Measurements from ENCODE around the gene MTHFD1L.
"Not testable (repeated sequence)": the region's sequence is repeated elsewhere in the genome, so short reads cannot be mapped to it uniquely, and the experiment has no call there.

MTHFD1L gene

DNA sequence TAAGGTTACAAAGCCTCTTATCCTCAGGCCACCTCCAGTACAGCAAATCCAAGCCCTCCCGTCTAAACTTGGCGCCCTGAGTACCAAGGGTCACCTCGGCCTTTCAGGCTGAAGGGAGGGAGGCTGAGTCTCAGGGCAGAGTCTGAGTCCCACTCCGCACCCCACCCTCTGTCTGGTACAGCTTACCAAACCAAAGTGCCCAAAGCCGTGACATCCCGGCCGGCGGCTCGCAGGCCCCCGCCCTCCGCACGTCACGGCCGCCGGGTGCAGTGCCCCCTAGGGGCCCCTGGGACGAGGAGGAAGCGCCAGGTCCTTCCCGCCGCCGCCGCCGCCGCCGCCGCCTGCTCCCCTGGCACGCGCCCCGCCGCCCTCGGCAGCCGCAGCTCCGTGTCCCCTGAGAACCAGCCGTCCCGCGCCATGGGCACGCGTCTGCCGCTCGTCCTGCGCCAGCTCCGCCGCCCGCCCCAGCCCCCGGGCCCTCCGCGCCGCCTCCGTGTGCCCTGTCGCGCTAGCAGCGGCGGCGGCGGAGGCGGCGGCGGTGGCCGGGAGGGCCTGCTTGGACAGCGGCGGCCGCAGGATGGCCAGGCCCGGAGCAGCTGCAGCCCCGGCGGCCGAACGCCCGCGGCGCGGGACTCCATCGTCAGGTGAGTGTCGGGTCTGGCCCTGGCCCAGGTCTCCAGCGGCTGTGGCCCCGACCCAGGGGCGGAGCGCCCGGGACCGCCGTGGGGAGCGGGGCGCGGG, at the start of gene MTHFD1L:
MTHFD1L (plus strand) TSS at position 297 of the 741 bp plus-strand sequence; CDS start at position 418, 121 bp downstream.
- peak; percentile 52 to 78 (median 61) for DNase-seq (ENCODE audit: low read depth in 3 of 3)

DNA sequence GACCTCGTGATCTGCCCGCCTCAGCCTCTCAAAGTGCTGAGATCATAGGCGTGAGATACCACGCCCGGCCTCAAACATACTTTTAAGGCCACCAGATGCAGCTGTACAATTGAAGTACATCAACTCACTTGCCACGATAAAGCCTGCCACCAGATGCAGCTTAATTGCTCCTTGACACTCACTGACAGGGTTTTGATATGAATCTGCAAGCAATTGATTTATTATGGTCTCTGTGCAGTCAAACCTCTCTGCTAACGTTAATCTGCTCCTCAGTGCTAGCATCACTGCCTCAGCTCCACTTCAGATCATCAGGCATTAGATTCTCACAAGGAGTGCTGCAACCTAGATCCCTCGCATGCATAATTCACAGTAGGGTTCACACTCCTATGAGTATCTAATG, 48.9 kb upstream of the MTHFD1L start:
- not testable (repeated sequence) for DNase-seq (ENCODE audit: low read depth in 3 of 3)

DNA sequence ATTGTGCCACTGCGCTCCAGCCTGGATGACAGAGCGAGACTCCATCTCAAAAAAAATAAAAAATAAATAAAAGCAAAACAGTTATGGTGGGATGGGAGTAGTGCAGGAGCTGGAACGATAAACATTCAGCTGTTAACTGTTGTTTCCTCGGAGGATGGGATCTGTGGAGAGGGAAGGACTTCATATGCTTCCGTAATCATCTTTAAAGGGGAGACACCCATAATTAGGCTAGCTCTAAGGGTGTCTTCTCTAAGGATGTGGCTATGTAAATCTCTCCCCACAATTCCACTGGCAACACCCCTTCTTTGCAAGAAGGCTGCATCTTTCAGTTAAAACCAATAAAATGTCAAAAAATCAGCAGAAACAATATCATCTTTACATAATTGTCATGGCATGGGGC, 42.6 kb upstream of the MTHFD1L start:
- no peak for DNase-seq (ENCODE audit: low read depth in 3 of 3)

DNA sequence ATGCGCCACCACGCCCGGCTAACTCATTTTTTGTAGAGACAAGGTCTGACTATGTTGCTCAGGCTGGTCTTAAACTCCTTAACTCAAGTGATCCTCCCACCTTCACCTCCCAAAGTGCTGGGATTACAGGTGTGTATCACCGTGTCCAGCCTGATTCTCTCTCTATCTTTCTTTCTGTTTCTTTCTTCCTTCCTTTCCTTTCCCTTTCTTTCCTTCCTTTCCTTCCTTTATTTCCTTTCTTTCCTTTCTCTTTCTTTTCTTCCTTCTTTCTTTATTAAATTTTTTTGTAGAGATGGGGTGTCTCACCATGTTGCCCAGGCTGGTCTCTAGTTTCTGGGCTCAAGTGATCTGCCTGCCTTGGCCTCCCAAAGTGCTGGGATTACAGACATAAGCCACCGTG, 38.7 kb upstream of the MTHFD1L start:
- DNase-seq (ENCODE audit: low read depth in 3 of 3), result no peak

DNA sequence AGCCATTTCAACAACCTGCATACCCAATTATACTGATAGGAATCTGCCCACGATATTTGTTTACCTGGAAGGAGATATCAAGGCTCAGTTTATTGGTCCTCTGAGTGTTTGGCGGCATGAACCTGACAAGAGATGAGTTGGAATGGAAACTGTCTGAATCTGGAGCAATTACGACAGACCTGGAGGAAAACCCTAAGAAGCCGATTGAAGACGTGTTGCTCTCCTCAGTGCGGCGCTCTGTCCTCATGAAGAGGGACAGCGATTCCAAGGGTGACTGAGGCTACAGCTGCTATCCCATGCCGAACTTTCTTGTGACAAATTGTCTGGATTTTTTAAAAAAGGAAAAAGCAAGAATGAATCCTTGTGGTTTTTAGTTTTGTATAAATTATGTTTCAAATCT, 37.4 kb upstream of the MTHFD1L start:
- not testable (repeated sequence) for DNase-seq (ENCODE audit: low read depth in 3 of 3)

DNA sequence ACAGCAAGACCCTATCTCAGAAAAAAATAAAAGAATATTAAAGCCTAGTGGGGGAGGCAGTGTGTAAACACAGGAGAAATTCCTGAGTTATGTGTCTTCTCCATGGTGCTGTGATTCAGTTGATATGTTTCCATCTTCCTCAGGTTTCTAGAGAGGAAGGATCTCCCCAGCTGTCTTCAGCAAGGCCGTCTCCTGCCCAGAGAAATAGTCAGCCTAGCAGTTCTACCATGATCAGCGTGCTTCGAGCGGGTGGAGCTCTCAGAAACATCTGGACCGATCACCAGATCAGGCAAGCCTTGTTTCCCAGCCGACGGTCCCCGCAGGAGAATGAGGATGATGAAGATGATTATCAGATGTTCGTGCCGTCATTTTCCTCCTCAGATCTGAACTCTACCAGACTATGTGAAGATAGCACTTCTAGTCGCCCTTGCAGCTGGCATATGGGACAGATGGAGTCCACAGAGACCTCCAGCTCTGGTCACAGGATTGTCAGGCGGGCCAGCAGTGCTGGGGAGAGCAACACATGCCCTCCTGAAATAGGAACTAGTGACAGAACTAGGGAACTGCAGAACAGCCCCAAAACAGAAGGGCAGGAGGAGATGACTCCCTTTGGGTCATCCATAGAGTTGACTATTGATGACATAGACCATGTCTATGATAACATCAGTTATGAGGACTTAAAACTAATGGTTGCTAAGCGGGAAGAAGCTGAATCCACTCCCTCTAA, 34.9 kb upstream of the MTHFD1L start:
- DNase-seq (ENCODE audit: low read depth in 3 of 3), result no peak

DNA sequence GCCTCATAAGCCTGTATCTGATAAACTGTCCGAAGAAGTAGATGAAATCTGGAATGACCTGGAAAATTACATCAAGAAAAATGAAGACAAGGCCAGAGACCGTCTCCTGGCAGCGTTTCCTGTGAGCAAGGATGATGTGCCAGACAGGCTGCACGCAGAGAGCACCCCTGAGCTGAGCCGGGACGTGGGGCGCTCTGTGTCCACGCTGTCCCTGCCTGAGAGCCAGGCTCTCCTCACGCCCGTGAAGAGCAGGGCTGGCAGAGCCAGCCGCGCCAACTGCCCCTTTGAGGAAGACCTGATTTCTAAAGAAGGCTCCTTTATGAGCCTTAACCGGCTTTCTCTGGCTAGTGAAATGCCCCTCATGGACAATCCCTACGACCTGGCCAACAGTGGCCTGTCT, 33.9 kb upstream of the MTHFD1L start:
- no peak for DNase-seq (ENCODE audit: low read depth in 3 of 3)

DNA sequence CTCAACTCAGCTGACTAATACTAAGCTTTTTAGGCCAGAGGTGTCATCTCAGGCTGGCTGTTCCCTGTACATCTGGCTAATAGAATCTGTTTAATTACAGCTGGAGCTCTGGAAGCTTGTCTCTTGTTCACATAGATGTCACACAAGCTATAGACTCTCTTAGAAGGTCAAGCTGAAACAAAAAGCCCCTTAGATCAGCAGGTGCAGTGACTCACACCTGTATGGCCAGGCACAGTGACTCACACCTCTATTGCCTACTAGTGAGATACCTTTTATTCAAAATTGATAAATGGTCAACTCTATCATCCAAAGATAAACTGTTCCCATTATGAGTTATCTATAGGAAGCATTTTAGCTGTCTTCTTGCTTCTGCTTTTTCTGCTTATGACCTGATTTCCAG, 29.9 kb upstream of the MTHFD1L start:
- DNase-seq (ENCODE audit: low read depth in 3 of 3), result no peak

DNA sequence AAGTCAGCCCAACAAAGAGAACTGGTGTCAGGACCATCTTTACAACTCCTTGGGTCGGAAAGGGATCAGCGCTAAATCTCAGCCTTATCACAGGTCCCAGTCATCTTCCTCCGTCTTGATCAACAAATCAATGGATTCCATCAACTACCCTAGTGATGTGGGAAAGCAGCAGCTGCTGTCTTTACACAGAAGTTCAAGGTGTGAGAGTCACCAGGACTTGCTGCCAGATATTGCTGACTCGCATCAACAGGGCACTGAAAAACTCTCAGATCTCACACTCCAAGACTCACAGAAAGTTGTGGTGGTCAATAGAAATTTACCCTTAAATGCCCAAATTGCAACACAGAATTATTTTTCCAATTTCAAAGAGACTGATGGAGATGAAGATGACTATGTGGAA, 25.3 kb upstream of the MTHFD1L start:
- DNase-seq (ENCODE audit: low read depth in 3 of 3), result no peak

DNA sequence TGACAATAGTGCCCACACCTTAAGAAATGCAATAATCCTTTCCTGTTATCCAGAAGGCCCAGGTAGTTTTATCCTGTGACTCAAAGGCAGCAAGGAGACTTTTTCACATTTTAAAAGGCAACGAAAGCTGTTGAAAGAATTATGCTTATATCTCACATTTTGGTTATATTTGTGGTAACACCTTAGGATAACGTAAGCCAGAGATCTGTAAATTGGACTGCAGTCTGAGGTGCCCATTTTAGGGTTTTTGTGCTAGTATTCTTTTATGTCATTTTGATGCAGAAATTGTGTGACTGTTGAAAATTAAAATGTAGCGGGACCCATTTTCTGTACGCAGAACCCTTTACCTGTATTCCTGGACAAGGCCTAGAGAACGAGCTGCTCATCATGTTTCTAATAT, 24.3 kb upstream of the MTHFD1L start:
- no peak for DNase-seq (ENCODE audit: low read depth in 3 of 3)

DNA sequence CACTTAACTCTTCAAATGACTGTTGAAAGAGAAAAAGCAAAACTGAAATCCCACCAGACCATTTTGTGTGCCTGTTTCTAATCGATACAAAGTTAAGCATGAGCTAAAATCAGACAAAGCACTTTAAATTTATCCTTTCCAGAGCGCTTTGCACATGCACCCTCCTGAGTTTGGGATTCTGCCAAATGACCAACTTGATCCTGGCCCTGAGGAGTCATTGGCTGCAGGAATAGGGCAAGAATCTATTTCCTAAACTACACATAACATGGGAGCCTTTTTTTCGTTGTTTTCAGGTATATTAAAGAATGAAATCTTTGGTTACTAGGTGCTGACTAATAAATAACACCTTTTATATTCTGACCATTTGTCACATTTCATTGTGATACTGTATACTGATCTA, 23.8 kb upstream of the MTHFD1L start:
- no peak for DNase-seq (ENCODE audit: low read depth in 3 of 3)

DNA sequence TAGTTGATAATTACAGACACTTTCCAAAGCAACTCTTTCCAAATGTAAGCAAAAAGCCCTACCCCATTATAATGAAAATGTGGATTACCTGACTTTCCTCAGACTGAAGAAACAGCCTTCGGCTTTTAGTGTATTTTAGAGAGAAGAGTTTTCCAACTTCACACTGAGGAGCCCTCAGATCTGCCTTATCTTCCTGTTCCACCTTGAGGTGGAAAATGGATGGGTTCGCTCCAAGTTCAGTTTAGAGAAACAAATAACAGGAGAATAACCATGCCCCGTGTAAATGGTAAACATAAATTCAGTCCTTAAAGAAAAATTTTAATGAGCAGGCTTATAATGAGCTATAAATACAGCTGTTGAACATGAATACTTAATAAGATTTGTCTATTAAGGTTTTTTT, 21.1 kb upstream of the MTHFD1L start:
- DNase-seq (ENCODE audit: low read depth in 3 of 3), result no peak

DNA sequence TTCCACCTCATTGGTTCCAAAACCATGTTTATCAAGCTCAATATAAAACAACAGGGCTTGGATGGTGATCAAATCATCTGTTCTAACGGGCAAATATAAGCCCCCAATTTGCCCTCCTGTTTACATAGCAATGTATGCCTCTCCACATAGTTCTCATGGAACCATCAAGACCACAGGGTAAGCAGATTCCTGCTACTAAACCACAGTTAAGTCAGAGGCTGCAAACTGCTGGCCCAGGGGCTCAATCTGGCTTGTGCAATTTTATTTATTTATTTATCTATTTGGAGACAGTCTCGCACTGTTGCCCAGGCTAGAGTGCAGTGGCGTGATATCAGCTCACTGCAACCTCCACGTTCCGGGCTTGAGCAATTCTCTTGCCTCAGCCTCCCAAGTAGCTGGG, 18.9 kb upstream of the MTHFD1L start:
- no peak for DNase-seq (ENCODE audit: low read depth in 3 of 3)

DNA sequence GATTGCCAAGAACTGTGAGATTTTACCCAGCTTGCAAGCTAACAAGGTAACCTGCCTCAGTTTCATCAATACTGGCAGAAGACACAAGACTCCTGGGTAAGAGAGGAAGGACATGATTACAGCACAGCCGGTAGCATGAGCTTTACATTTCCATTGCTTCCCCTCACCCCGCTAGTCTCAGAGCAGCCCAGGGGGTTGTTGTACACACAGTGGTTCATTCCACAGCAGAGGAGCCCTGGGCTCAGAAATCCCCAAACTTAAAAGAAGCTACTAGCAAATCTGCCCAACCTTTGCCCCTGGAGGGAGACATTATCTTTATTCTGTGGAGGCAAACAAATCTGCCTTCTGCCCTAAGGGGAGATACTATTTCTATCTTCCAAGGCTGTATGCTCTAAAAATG, 17.1 kb upstream of the MTHFD1L start:
- no peak for DNase-seq (ENCODE audit: low read depth in 3 of 3)

DNA sequence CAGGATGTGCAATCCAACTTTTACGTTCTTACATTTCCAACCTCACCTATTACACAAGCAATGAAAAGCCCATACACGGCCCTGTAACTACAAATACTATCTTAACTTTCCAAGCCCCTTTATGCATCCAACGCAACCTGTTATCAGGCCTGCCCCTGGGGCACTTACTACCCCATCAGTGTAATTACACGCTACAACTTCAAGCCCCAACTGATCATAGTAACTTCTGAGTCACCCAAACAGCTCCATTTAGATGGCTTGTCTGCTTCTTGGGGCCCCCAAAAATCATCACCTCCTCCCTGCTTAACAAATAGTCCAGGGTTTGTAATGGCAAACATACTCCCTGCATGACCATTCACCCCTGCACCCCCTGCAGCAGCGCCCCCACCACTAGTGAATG, 11.1 kb upstream of the MTHFD1L start:
- not testable (repeated sequence) for DNase-seq (ENCODE audit: low read depth in 3 of 3)

DNA sequence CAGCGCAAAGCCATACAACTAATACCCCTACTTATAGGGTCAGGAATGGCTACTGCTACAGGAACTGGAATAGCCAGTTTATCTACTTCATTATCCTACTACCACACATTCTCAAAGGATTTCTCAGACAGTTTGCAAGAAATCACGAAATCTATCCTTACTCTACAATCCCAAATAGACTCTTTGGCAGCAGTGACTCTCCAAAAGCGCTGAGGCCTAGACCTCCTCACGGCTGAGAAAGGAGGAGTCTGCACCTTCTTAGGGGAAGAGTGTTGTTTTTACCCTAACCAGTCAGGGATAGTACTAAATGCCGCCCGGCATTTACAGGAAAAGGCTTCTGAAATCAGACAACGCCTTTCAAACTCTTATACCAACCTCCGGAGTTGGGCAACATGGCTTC, 10.3 kb upstream of the MTHFD1L start:
- DNase-seq (ENCODE audit: low read depth in 3 of 3), result not testable (repeated sequence)

DNA sequence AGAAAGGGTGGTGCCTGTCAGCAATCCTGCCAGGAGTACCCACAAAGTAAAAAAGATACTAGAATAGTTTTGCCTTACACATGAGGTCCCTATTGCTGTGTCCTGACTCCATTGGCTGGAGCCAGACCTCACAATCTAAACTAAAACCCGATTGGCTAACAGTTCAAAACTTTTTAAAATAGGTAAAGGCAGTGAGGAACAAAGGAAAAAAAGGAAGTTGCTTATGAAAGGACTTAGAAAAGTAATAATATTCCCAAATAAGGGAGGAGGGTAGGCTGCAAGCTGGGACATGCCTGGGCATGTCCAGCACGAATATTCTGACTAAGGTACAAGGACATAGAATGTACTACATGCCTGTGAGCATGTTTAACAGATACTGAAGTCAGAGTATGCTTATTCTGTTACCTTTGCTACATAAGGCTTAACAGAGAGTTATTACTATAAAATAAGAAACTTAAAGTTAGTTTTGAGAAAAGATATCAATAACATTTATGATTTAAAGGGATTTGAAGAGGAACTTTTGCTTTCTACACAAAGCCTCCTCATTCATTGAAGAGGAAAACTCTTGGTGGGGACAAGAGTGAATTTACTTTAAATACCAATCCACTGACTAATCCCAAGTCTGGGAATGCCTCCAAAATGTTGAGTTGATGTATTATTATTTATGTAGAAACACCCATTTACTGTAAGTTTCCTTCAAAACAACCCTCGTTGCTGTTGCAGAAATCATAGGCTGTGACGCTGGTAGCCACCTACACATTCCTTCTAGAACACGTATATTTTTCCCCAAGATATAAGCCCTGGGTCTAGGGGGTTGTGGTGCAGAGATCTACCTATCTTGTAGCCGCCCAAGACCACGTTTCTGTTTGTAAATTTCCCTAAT, 8.2 kb upstream of the MTHFD1L start:
- no peak for DNase-seq (ENCODE audit: low read depth in 3 of 3)

DNA sequence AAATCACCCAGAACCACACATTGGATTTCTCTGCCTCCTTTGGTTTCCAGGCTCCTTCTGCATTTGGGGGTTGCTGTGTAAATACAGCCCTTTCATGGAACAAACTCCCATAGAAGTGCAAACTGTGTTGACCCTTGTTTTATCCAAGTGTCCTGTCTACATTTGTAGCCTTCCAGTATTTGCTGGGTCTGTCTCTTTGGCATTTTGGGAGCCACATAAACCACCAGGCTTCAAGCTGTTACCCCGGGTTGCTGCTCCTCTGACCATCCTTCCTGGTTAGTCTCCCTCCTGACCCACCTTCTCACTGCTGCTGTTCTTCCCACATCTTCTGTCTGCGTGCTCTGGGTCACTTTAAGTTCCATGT, 7.6 kb upstream of the MTHFD1L start:
- DNase-seq (ENCODE audit: low read depth in 3 of 3), result no peak

DNA sequence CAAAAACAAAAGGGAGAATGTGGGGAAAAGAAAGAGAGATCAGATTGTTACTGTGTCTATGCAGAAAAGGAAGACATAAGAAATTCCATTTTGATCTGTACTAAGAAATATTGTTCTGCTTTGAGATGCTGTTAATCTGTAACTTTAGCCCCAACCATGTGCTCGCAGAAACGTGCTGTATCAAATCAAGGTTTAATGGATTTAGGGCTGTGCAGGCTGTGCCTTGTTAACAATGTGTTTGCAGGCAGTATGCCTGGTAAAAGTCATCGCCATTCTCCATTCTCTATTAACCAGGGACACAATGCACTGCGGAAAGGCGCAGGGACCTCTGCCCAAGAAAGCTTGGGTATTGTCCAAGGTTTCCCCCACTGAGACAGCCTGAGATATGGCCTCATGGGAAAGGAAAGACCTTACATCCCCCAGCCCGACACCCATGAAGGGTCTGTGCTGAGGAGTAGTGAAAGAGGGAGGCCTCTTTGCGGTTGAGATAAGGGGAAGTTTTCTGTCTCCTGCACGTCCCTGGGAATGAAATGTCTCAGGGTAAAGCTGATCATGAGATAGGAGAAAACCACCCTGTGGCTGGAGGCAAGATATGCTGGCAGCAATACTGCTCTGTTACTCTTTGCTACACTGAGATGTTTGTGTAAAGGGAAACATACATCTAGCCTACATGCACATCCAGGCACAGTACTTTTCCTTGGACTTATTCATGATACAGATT, 3.9 kb upstream of the MTHFD1L start:
- not testable (repeated sequence) for DNase-seq (ENCODE audit: low read depth in 3 of 3)

DNA sequence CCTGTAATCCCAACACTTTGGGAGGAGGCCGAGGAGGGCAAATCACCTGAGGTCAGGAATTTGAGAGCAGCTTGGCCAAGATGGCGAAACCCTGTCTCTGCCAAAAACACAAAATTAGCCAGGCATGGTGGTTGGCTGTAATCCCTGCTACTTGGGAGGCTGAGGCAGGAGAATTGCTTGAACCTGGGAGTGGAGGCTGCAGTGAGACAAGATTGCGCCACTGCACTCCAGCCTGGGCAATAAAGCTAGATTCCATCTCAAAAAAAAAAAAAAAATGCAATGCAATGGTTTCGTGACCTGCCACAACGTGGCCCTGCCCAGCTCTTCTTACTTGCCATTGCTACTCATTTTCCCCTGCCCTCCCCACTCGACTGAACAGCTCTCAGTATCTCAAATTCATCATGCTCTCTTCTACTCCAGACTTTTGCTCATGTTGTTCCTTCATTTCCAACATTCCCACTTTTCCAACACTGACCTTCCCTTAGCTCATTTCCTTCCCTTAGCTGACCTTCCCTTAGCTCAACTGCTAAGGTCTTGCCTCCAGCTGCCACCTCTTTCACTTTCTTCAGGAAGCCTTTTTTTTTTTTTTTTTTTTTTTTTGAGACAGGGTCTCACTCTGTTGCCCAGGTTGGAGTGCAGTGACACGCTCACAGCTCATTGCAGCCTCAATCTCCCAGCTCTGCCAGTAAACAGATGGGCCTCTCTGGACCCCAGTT, 2.1 kb upstream of the MTHFD1L start:
- no peak for DNase-seq (ENCODE audit: low read depth in 3 of 3)

DNA sequence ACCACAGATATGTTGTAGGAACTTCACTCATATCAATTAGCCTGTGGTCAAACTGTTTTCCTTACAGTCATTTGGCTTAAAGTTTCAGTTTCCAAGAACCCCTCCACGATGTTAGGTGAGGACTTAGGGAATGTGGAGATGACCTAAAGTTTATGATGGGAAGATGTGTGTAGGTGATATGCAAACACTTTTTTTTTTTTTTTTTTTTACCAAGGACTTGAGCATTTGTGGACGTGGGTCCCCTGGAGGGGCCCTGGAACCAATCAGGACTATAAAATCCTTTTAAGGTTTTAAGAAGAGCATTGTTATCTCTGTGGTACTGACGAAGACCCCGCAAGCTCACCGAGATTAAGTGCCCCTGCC, 478 bp upstream of the MTHFD1L start:
- DNase-seq (ENCODE audit: low read depth in 3 of 3), result no peak
